SU-DHL-6 (cell line): ENCODE measurements around the gene SKP1.
A peak's percentile ranks its signal among the peaks of the same experiment; 100 is the strongest.

ENCODE experiments used
- H2AFZ ChIP-seq: fragments of 200-600 bp; sonication (generic); 2 replicates; pipeline ENCODE4 v1.6.1; 2014; ENCODE audit warnings: low read depth, mild to moderate bottlenecking, moderate library complexity, mixed read lengths, antibody characterized with exemption, low read length; ENCODE audit not compliant: severe bottlenecking
- H3F3A ChIP-seq: fragments of 200-600 bp; shearing (Covaris generic); 2 replicates; pipeline ENCODE4 v1.6.0; 2016; ENCODE audit warnings: antibody characterized with exemption, mild to moderate bottlenecking; ENCODE audit not compliant: insufficient read depth
- H3K27ac ChIP-seq: fragments of 200-600 bp; sonication (generic); 2 replicates; pipeline ENCODE4 v1.5.1; 2016; ENCODE audit warnings: low read depth, mild to moderate bottlenecking, low read length, moderate library complexity, mixed read lengths
- H3K27me3 ChIP-seq: fragments of 200-600 bp; sonication (generic), shearing (Covaris generic); 2 replicates; pipeline ENCODE4 v1.6.0; 2014; ENCODE audit warnings: mild to moderate bottlenecking, low read length
- H3K36me3 ChIP-seq: fragments of 200-600 bp; sonication (generic); 2 replicates; pipeline ENCODE4 v1.6.1; 2014; ENCODE audit warnings: mild to moderate bottlenecking, low read length, mixed read lengths
- H3K4me2 ChIP-seq: fragments of 300-600, 200-600 bp; shearing (Covaris generic), sonication (generic); 2 replicates; pipeline ENCODE4 v1.6.0; 2014; ENCODE audit warnings: low read length, low read depth, mild to moderate bottlenecking; ENCODE audit not compliant: poor library complexity, severe bottlenecking
- H3K4me3 ChIP-seq: fragments of 200-600 bp; sonication (generic); 2 replicates; pipeline ENCODE4 v1.5.1; 2014; ENCODE audit warnings: antibody characterized with exemption, low read length, mild to moderate bottlenecking, mixed read lengths; ENCODE audit not compliant: insufficient read depth, poor library complexity, severe bottlenecking
- H3K79me2 ChIP-seq: fragments of 200-600 bp; sonication (generic); 2 replicates; pipeline ENCODE4 v1.6.1; 2014; ENCODE audit warnings: mild to moderate bottlenecking, low read length, moderate library complexity; ENCODE audit not compliant: insufficient read depth
- H3K9ac ChIP-seq: fragments of 200-600 bp; sonication (generic); 2 replicates; pipeline ENCODE4 v1.7.0; 2014; ENCODE audit warnings: mild to moderate bottlenecking, low read length
- H3K9me2 ChIP-seq: fragments of 200-600 bp; sonication (generic); replicated peaks from 2 replicates; pipeline ENCODE4 v1.6.1; 2014; ENCODE audit warnings: low read length; ENCODE audit not compliant: insufficient read depth
- H3K9me3 ChIP-seq: fragments of 200-600 bp; sonication (generic); 2 replicates; pipeline ENCODE4 v1.6.1; 2014; ENCODE audit warnings: low read length, mixed read lengths; ENCODE audit not compliant: insufficient read depth
- H4K20me1 ChIP-seq: fragments of 200-600 bp; sonication (generic); 2 replicates; pipeline ENCODE4 v1.6.1; 2014; ENCODE audit warnings: low read depth, mild to moderate bottlenecking, antibody characterized with exemption, low read length, moderate library complexity, mixed read lengths
- CTCF ChIP-seq: fragments of 200-600 bp; sonication (generic); IDR thresholded peaks from one replicate; pipeline ENCODE4 v1.5.1; 2017; ENCODE audit warnings: antibody characterized with exemption, mild to moderate bottlenecking, low read length, moderate library complexity; ENCODE audit not compliant: insufficient read depth, poor library complexity, severe bottlenecking
- EZH2phosphoT487 ChIP-seq: fragments of 200-600 bp; sonication (generic), shearing (Covaris generic); conservative IDR thresholded peaks from 2 replicates; pipeline ENCODE4 v1.6.1; 2018; ENCODE audit warnings: mild to moderate bottlenecking, antibody characterized with exemption, low read length, moderate library complexity, mixed read lengths

The SKP1 gene

GRCh38 chr5:134178096-134178419 is 1.3 kb upstream of the SKP1 start:
- Histone ChIP-seq H3F3A (peaks cover 9% of the 10 kb centered on the region), H3K27ac (no peak overlapping the region), H2AFZ (no peak overlapping the region), H3K9me2 (no peaks in the 10 kb centered on the region), H3K4me3 (no peak overlapping the region), H3K79me2 (peaks cover 36% of the 10 kb centered on the region), H3K9ac (no peak overlapping the region), H4K20me1 (peaks cover 9% of the 10 kb centered on the region; the same call in 1 of the 2 replicates), H3K9me3 (no peaks in the 10 kb centered on the region), H3K27me3 (no peaks in the 10 kb centered on the region), H3K36me3 (no peaks in the 10 kb centered on the region), H3K4me2 (no peak overlapping the region)
- TF ChIP-seq CTCF (no peak), EZH2phosphoT487 (no peak)

- Histone ChIP-seq H3K4me3 (peak overlapping the region; percentile 79), H3K9me3 (no peaks in the 10 kb centered on the region), H3K4me2 (peak overlapping the region; percentile 99), H4K20me1 (peaks cover 9% of the 10 kb centered on the region; the same call in 1 of the 2 replicates), H3K79me2 (peaks cover 36% of the 10 kb centered on the region), H3K9me2 (no peaks in the 10 kb centered on the region), H3K27me3 (no peaks in the 10 kb centered on the region), H3K27ac (peak overlapping the region; percentile 78), H3F3A (peaks cover 9% of the 10 kb centered on the region), H2AFZ (peak overlapping the region; percentile 91), H3K36me3 (no peaks in the 10 kb centered on the region), H3K9ac (peak overlapping the region; percentile 87)
- no peak for TF ChIP-seq CTCF
- no peak for TF ChIP-seq EZH2phosphoT487
Observed at GRCh38 chr5:134177369-134178095, 782 bp upstream of the SKP1 start.

- H3K36me3 ChIP-seq, result 0 out of 2 replicates have a peak, but pooled peaks cover 2% of the 10 kb centered on the region
- peaks cover 36% of the 10 kb centered on the region for H3K79me2 ChIP-seq
- peak overlapping the region; percentile 79 for H3K4me3 ChIP-seq
Observed at GRCh38 chr5:134175921-134176510, 734 bp downstream of the SKP1 start.

More at GRCh38 chr5:134175921-134176510, 734 bp downstream of the SKP1 start:
- no peaks in the 10 kb centered on the region for H3K9me3 ChIP-seq
- H3K9ac ChIP-seq, result peak overlapping the region; percentile 87
- no peaks in the 10 kb centered on the region for H3K27me3 ChIP-seq
- no peak overlapping the region for H2AFZ ChIP-seq
- peak overlapping the region; percentile 78 for H3K27ac ChIP-seq
- H3K9me2 ChIP-seq, result no peaks in the 10 kb centered on the region
- peaks cover 9% of the 10 kb centered on the region; the same call in 1 of the 2 replicates for H4K20me1 ChIP-seq
- H3K4me2 ChIP-seq, result peak overlapping the region; percentile 99
- TF ChIP-seq EZH2phosphoT487 (no peak), CTCF (no peak)
- peaks cover 9% of the 10 kb centered on the region for H3F3A ChIP-seq
